Body of pancreas (tissue), 4 donors: ENCODE data around the gene CGB3.

ENCODE experiments used
- POLR2A ChIP-seq, 3 donors: fragments of 450-650 bp; IDR thresholded peaks; one replicate each; pipeline ENCODE4 v1.6.1; 2016; ENCODE audit warnings: antibody characterized with exemption in 3 of 3, mild to moderate bottlenecking in 2 of 3
- TF ChIP-seq, protein P1 (sequence below), 7 experiments: fragments of 450-650 bp in 4 of 7; fragments of 200-600 bp in 3 of 7; sonication (generic) in 3 of 7; IDR thresholded peaks; one replicate each; pipeline ENCODE4 v1.5.1; 2016 to 2019; ENCODE audit warnings: antibody characterized with exemption in 7 of 7

DNA sequence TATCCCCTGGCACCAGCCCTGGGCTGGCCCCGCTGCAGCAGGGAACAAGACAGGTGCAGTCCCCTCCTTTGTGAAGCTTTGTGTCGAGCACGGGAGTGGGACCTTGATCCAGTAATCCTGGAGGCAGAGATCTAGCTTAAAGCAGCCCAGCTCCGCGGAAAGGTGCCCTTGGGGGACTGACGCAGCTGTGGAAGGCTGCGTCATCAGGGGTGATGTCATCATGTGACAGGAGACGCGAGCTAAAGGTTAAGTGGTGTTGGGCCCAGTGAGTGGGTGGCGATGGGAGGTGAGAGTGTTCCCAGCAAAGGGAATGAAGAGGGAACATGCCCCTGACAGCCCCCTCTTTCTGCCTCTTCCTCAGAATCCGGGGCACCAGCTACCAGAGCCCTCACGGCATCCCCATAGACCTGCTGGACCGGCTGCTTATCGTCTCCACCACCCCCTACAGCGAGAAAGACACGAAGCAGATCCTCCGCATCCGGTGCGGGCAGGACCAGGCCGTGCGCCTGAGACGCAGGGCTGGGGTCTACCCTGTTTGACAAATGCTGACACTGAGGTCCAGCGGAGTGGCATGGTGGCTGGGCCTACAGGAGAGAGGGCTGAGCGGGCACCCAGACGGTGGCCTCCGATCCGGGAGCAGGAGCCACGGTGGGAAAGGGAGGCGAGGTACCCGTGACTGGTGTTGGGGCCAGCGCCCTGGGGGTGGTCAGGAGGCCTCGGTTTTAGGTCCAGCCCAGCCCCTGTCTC, 9.8 kb downstream of the CGB3 start:
- TF ChIP-seq, protein P1, sequence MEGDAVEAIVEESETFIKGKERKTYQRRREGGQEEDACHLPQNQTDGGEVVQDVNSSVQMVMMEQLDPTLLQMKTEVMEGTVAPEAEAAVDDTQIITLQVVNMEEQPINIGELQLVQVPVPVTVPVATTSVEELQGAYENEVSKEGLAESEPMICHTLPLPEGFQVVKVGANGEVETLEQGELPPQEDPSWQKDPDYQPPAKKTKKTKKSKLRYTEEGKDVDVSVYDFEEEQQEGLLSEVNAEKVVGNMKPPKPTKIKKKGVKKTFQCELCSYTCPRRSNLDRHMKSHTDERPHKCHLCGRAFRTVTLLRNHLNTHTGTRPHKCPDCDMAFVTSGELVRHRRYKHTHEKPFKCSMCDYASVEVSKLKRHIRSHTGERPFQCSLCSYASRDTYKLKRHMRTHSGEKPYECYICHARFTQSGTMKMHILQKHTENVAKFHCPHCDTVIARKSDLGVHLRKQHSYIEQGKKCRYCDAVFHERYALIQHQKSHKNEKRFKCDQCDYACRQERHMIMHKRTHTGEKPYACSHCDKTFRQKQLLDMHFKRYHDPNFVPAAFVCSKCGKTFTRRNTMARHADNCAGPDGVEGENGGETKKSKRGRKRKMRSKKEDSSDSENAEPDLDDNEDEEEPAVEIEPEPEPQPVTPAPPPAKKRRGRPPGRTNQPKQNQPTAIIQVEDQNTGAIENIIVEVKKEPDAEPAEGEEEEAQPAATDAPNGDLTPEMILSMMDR (IDR thresholded peaks at IDR 0.05) = no peak
- no peak for TF ChIP-seq POLR2A (IDR thresholded peaks at IDR 0.05)
